ENCODE measurements around the gene IBTK. TPM values are rescaled to one million over a fixed set of nuclear protein-coding genes. Genes with fewer than 3 reads are reported as not detected.

Gene IBTK
- total and polyA plus RNA-seq, 2 experiments from 2014 or later, result 14.9 to 20.2 TPM

GRCh38 chr6:82249381-82250253, 2.1 kb upstream of the IBTK start:
- no peak for DNase-seq (ENCODE audit: low read depth in 1 of 2, low spot score in 1 of 2)
- Histone ChIP-seq H3K27ac (no peak overlapping the region), H3K9me3 (ENCODE audit: low read depth) (no peaks in the 10 kb centered on the region), H3K27me3 (no peaks in the 10 kb centered on the region), H3K4me1 (ENCODE audit: low read depth) (peaks cover 18% of the 10 kb centered on the region), H3K4me3 (no peak overlapping the region), H3K36me3 (no peaks in the 10 kb centered on the region)
- no peak for TF ChIP-seq CTCF (IDR thresholded peaks at IDR 0.05; ENCODE audit: low read depth, low read length)

- no peak for TF ChIP-seq CTCF (IDR thresholded peaks at IDR 0.05; ENCODE audit: low read depth, low read length)
- Histone ChIP-seq H3K4me3 (peak overlapping the region; percentile 68), H3K27me3 (no peaks in the 10 kb centered on the region), H3K4me1 (ENCODE audit: low read depth) (peaks cover 18% of the 10 kb centered on the region), H3K36me3 (no peaks in the 10 kb centered on the region), H3K9me3 (ENCODE audit: low read depth) (no peaks in the 10 kb centered on the region), H3K27ac (peak overlapping the region; percentile 98)
- peak in 1 of 2 donors; percentile 41 for DNase-seq (ENCODE audit: low read depth in 1 of 2, low spot score in 1 of 2)
Observed at GRCh38 chr6:82248273-82248735, 760 bp upstream of the IBTK start.

- Histone ChIP-seq H3K4me3 (peak overlapping the region; percentile 68), H3K4me1 (ENCODE audit: low read depth) (peaks cover 18% of the 10 kb centered on the region), H3K27me3 (no peaks in the 10 kb centered on the region), H3K36me3 (no peaks in the 10 kb centered on the region), H3K9me3 (ENCODE audit: low read depth) (no peaks in the 10 kb centered on the region), H3K27ac (peak overlapping the region; percentile 98)
- DNase-seq (ENCODE audit: low read depth in 1 of 2, low spot score in 1 of 2), result peak; percentile 47 to 86
- TF ChIP-seq CTCF (IDR thresholded peaks at IDR 0.05; ENCODE audit: low read depth, low read length), result no peak
Observed at GRCh38 chr6:82246802-82247504, 591 bp downstream of the IBTK start.

GRCh38 chr6:82246370-82246769, 1.2 kb downstream of the IBTK start:
- H3K27ac ChIP-seq, result peak overlapping the region; percentile 98
- H3K4me3 ChIP-seq, result peak overlapping the region; percentile 68
- H3K9me3 ChIP-seq (ENCODE audit: low read depth), result no peaks in the 10 kb centered on the region
- H3K4me1 ChIP-seq (ENCODE audit: low read depth), result peaks cover 18% of the 10 kb centered on the region
- no peak for DNase-seq (ENCODE audit: low read depth in 1 of 2, low spot score in 1 of 2)
- TF ChIP-seq CTCF (IDR thresholded peaks at IDR 0.05; ENCODE audit: low read depth, low read length), result no peak
- no peaks in the 10 kb centered on the region for H3K27me3 ChIP-seq
- no peaks in the 10 kb centered on the region for H3K36me3 ChIP-seq

- Histone ChIP-seq H3K27ac (no peak overlapping the region), H3K4me1 (ENCODE audit: low read depth) (peaks cover 18% of the 10 kb centered on the region), H3K4me3 (no peak overlapping the region), H3K9me3 (ENCODE audit: low read depth) (no peaks in the 10 kb centered on the region), H3K27me3 (no peaks in the 10 kb centered on the region), H3K36me3 (no peaks in the 10 kb centered on the region)
- no peak for DNase-seq (ENCODE audit: low read depth in 1 of 2, low spot score in 1 of 2)
- TF ChIP-seq CTCF (IDR thresholded peaks at IDR 0.05; ENCODE audit: low read depth, low read length), result no peak
Observed at GRCh38 chr6:82245376-82245775, 2.2 kb downstream of the IBTK start.
